ENCODE results near the gene PRKG1. TPM values are rescaled to one million over a fixed set of nuclear protein-coding genes. Genes with fewer than 3 reads are reported as not detected.

The PRKG1 gene
- total RNA-seq, 5 donors from 2014 or later (not counting 1 experiment from before 2014, with no cell fraction given) = 0.03 to 0.26 (median 0.19) TPM; not detected in 1

GRCh38 chr10:51106311-51106945 lies 32.1 kb downstream of the PRKG1 start:
- Histone ChIP-seq H3K9me3 (no peaks in the 10 kb centered on the region), H3K36me3 (ENCODE audit: control insufficient read depth in 2 of 2, extremely low read depth in 1 of 2, insufficient read depth in 1 of 2, low read length in 1 of 2) (no peaks in the 10 kb centered on the region), H3K27me3 (replicated peaks in 1 of 2; ENCODE audit: control insufficient read depth in 2 of 2, extremely low read depth in 1 of 2, insufficient read depth in 2 of 2, low read length in 1 of 2) (no peaks in the 10 kb centered on the region), H3K4me3 (ENCODE audit: control insufficient read depth in 1 of 2, extremely low read depth in 1 of 2, low read length in 1 of 2) (no peak overlapping the region), H3K27ac (ENCODE audit: low read length) (no peak overlapping the region), H3K4me1 (ENCODE audit: control insufficient read depth in 1 of 2, extremely low read depth in 1 of 2, insufficient read depth in 2 of 2, low read length in 2 of 2) (no peaks in the 10 kb centered on the region)
- DNase-seq (no peak), ATAC-seq (replicated peaks in 1 of 4) (no peak)
- H3K4me3 Mint-ChIP-seq = no peak overlapping the region
- no peaks in the 10 kb centered on the region for H3K4me1 Mint-ChIP-seq
- no peaks in the 10 kb centered on the region for H3K36me3 Mint-ChIP-seq
- no CpG with 5 or more reads among the region's 5 CpGs for WGBS (ENCODE audit: insufficient coverage)
- no peaks in the 10 kb centered on the region for H3K27me3 Mint-ChIP-seq
- POLR2A ChIA-PET = no interaction called here
- CTCF ChIA-PET = no interaction called here
- no peak overlapping the region for H3K27ac Mint-ChIP-seq
- H3K9me3 Mint-ChIP-seq = no peaks in the 10 kb centered on the region

- H3K4me1 Mint-ChIP-seq = no peaks in the 10 kb centered on the region
- no peak overlapping the region for H3K4me3 ChIP-seq (ENCODE audit: control insufficient read depth in 1 of 2, extremely low read depth in 1 of 2, low read length in 1 of 2)
- H3K27ac ChIP-seq (ENCODE audit: low read length) = no peak overlapping the region
- no CpG with 5 or more reads among the region's 1 CpG for whole genome bisulfite sequencing (ENCODE audit: insufficient coverage)
- no peaks in the 10 kb centered on the region for H3K36me3 ChIP-seq (ENCODE audit: control insufficient read depth in 2 of 2, extremely low read depth in 1 of 2, insufficient read depth in 1 of 2, low read length in 1 of 2)
- ChIA-PET POLR2A (no interaction called here), CTCF (no interaction called here)
- no peaks in the 10 kb centered on the region for H3K9me3 ChIP-seq
- no peak for ATAC-seq (replicated peaks in 1 of 4)
- no peak overlapping the region for H3K27ac Mint-ChIP-seq
- no peaks in the 10 kb centered on the region for H3K4me1 ChIP-seq (ENCODE audit: control insufficient read depth in 1 of 2, extremely low read depth in 1 of 2, insufficient read depth in 2 of 2, low read length in 2 of 2)
- H3K9me3 Mint-ChIP-seq = no peaks in the 10 kb centered on the region
- DNase-seq = no peak
- no peaks in the 10 kb centered on the region for H3K27me3 Mint-ChIP-seq
- H3K36me3 Mint-ChIP-seq = no peaks in the 10 kb centered on the region
- H3K27me3 ChIP-seq (replicated peaks in 1 of 2; ENCODE audit: control insufficient read depth in 2 of 2, extremely low read depth in 1 of 2, insufficient read depth in 2 of 2, low read length in 1 of 2) = no peaks in the 10 kb centered on the region
- H3K4me3 Mint-ChIP-seq = no peak overlapping the region
Observed at GRCh38 chr10:51108406-51108805, 34.1 kb downstream of the PRKG1 start.

DNA sequence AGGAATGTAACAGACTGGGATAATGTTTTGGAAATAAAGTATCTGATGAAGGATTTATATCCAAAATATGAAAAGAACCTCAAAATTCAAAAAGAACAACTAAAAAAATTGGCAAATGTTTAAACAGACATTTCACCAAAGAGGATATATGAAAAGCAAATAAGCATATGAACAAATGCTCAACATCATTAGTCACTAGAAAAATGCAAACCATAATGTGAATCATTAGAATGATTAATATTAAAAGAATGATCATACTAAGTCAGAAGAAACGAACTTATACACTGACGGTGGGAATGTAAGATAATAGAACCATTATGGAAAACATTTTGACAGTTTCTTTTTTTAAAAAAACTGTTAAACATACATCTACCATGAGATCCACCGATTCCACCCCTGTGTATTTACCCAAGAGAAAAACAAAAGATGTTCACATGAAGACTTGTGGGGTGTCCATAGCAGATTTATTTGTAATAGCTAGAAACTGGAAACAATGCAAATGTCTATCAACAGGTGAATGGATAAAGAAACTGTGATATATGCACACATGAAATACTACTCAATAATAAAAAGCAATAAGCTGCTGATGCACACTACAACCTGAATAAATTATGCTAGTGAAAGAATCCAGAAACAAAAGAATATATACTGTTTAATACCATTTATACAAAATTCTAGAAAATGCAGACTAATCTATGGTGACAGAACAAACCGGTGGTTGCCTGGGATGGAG lies 35.7 kb downstream of the PRKG1 start:
- Mint-ChIP-seq H3K27me3 (no peaks in the 10 kb centered on the region), H3K9me3 (no peaks in the 10 kb centered on the region), H3K4me1 (no peaks in the 10 kb centered on the region), H3K4me3 (no peak overlapping the region), H3K36me3 (no peaks in the 10 kb centered on the region), H3K27ac (no peak overlapping the region)
- CTCF ChIA-PET = no interaction called here
- Histone ChIP-seq H3K27me3 (replicated peaks in 1 of 2; ENCODE audit: control insufficient read depth in 2 of 2, extremely low read depth in 1 of 2, insufficient read depth in 2 of 2, low read length in 1 of 2) (no peaks in the 10 kb centered on the region), H3K4me1 (ENCODE audit: control insufficient read depth in 1 of 2, extremely low read depth in 1 of 2, insufficient read depth in 2 of 2, low read length in 2 of 2) (no peaks in the 10 kb centered on the region), H3K36me3 (ENCODE audit: control insufficient read depth in 2 of 2, extremely low read depth in 1 of 2, insufficient read depth in 1 of 2, low read length in 1 of 2) (no peaks in the 10 kb centered on the region), H3K9me3 (no peaks in the 10 kb centered on the region), H3K4me3 (ENCODE audit: control insufficient read depth in 1 of 2, extremely low read depth in 1 of 2, low read length in 1 of 2) (no peak overlapping the region), H3K27ac (ENCODE audit: low read length) (no peak overlapping the region)
- POLR2A ChIA-PET = no interaction called here
- no peak for DNase-seq
- no CpG with 5 or more reads among the region's 4 CpGs for WGBS (ENCODE audit: insufficient coverage)
- no peak for ATAC-seq (replicated peaks in 1 of 4)

GRCh38 chr10:51112013-51112412 lies 37.7 kb downstream of the PRKG1 start:
- no peaks in the 10 kb centered on the region for H3K4me1 Mint-ChIP-seq
- no peaks in the 10 kb centered on the region for H3K9me3 Mint-ChIP-seq
- no peak for ATAC-seq (replicated peaks in 1 of 4)
- H3K27ac Mint-ChIP-seq = no peak overlapping the region
- CTCF ChIA-PET = no interaction called here
- Histone ChIP-seq H3K27ac (ENCODE audit: low read length) (no peak overlapping the region), H3K4me1 (ENCODE audit: control insufficient read depth in 1 of 2, extremely low read depth in 1 of 2, insufficient read depth in 2 of 2, low read length in 2 of 2) (no peaks in the 10 kb centered on the region), H3K9me3 (no peaks in the 10 kb centered on the region), H3K27me3 (replicated peaks in 1 of 2; ENCODE audit: control insufficient read depth in 2 of 2, extremely low read depth in 1 of 2, insufficient read depth in 2 of 2, low read length in 1 of 2) (no peaks in the 10 kb centered on the region), H3K36me3 (ENCODE audit: control insufficient read depth in 2 of 2, extremely low read depth in 1 of 2, insufficient read depth in 1 of 2, low read length in 1 of 2) (no peaks in the 10 kb centered on the region), H3K4me3 (ENCODE audit: control insufficient read depth in 1 of 2, extremely low read depth in 1 of 2, low read length in 1 of 2) (no peak overlapping the region)
- DNase-seq = no peak
- no peaks in the 10 kb centered on the region for H3K36me3 Mint-ChIP-seq
- no peak overlapping the region for H3K4me3 Mint-ChIP-seq
- POLR2A ChIA-PET = no interaction called here
- WGBS (ENCODE audit: insufficient coverage) = no CpG with 5 or more reads among the region's 4 CpGs
- no peaks in the 10 kb centered on the region for H3K27me3 Mint-ChIP-seq

GRCh38 chr10:51113007-51113406 lies 38.7 kb downstream of the PRKG1 start:
- Histone ChIP-seq H3K36me3 (ENCODE audit: control insufficient read depth in 2 of 2, extremely low read depth in 1 of 2, insufficient read depth in 1 of 2, low read length in 1 of 2) (no peaks in the 10 kb centered on the region), H3K9me3 (no peaks in the 10 kb centered on the region), H3K4me3 (ENCODE audit: control insufficient read depth in 1 of 2, extremely low read depth in 1 of 2, low read length in 1 of 2) (no peak overlapping the region), H3K27ac (ENCODE audit: low read length) (no peak overlapping the region), H3K27me3 (replicated peaks in 1 of 2; ENCODE audit: control insufficient read depth in 2 of 2, extremely low read depth in 1 of 2, insufficient read depth in 2 of 2, low read length in 1 of 2) (no peaks in the 10 kb centered on the region), H3K4me1 (ENCODE audit: control insufficient read depth in 1 of 2, extremely low read depth in 1 of 2, insufficient read depth in 2 of 2, low read length in 2 of 2) (no peaks in the 10 kb centered on the region)
- Mint-ChIP-seq H3K4me3 (no peak overlapping the region), H3K36me3 (no peaks in the 10 kb centered on the region), H3K4me1 (no peaks in the 10 kb centered on the region), H3K27ac (no peak overlapping the region), H3K9me3 (no peaks in the 10 kb centered on the region), H3K27me3 (no peaks in the 10 kb centered on the region)
- no CpG with 5 or more reads among the region's 1 CpG for WGBS (ENCODE audit: insufficient coverage)
- CTCF ChIA-PET = no interaction called here
- ATAC-seq (replicated peaks in 1 of 4) (no peak), DNase-seq (no peak)
- POLR2A ChIA-PET = no interaction called here

DNA sequence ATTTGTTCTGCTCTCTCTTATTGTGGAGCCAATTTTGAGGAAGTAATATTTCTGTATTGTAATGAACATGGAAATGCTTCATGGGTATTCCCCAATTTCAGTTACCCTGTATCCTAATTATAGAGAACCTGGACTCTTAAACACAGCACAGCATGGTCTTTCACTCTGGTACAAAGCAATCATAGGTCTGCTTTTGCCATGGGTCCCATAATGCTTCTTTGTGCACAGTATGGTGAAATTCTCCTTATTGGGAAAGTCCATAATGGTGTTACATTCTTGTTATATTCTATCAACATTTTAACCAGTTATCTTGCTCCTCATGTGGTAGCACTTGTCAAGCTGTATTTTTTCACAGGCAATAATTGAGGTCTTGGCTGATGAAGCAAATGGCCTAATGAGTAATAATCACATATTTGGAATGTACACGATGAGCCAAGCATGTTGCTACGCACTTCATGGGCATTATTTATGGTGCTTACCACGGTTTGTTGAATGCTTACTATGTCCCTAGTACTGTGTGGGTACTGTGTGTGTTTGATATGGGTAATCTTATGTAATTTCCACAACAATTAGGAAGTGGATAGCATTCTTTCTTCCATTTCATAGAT lies 42.9 kb downstream of the PRKG1 start:
- Mint-ChIP-seq H3K4me1 (no peaks in the 10 kb centered on the region), H3K9me3 (no peaks in the 10 kb centered on the region), H3K27me3 (no peaks in the 10 kb centered on the region), H3K36me3 (no peaks in the 10 kb centered on the region), H3K27ac (no peak overlapping the region), H3K4me3 (no peak overlapping the region)
- H3K4me3 ChIP-seq (ENCODE audit: control insufficient read depth in 1 of 2, extremely low read depth in 1 of 2, low read length in 1 of 2) = no peak overlapping the region
- H3K9me3 ChIP-seq = no peaks in the 10 kb centered on the region
- ChIA-PET CTCF (no interaction called here), POLR2A (no interaction called here)
- no peak overlapping the region for H3K27ac ChIP-seq (ENCODE audit: low read length)
- WGBS (ENCODE audit: insufficient coverage) = 90% methylated on average over 2 of the region's 3 CpGs
- ATAC-seq (replicated peaks in 1 of 4) = no peak
- H3K4me1 ChIP-seq (ENCODE audit: control insufficient read depth in 1 of 2, extremely low read depth in 1 of 2, insufficient read depth in 2 of 2, low read length in 2 of 2) = no peaks in the 10 kb centered on the region
- H3K27me3 ChIP-seq (replicated peaks in 1 of 2; ENCODE audit: control insufficient read depth in 2 of 2, extremely low read depth in 1 of 2, insufficient read depth in 2 of 2, low read length in 1 of 2) = no peaks in the 10 kb centered on the region
- DNase-seq = no peak
- no peaks in the 10 kb centered on the region for H3K36me3 ChIP-seq (ENCODE audit: control insufficient read depth in 2 of 2, extremely low read depth in 1 of 2, insufficient read depth in 1 of 2, low read length in 1 of 2)
